AG10803 (cell line): ENCODE data around the gene PWWP2B.
A peak's percentile ranks its signal among the peaks of the same experiment; 100 is the strongest.

Experiments
- DNase-seq: peaks from one replicate; pipeline ENCODE4 v3.0.0; 2010; ENCODE audit warnings: low read depth
- H3K4me3 ChIP-seq: 2 replicates; pipeline ENCODE4 v1.5.1; 2011; ENCODE audit warnings: mild to moderate bottlenecking, low read length, control low read depth
- CTCF ChIP-seq: conservative IDR thresholded peaks from 2 replicates; pipeline ENCODE4 v1.5.1; 2011; ENCODE audit warnings: mild to moderate bottlenecking, low read length, control low read depth, inconsistent platforms

Gene PWWP2B

GRCh38 chr10:132369636-132370185, 27.3 kb upstream of the PWWP2B start:
- no peak overlapping the region for H3K4me3 ChIP-seq
- TF ChIP-seq CTCF: no peak
- no peak for DNase-seq

- TF ChIP-seq CTCF: no peak
- H3K4me3 ChIP-seq: no peak overlapping the region
- DNase-seq: no peak
Measured at GRCh38 chr10:132370426-132371340, 26.3 kb upstream of the PWWP2B start.

GRCh38 chr10:132371641-132372081, 25.3 kb upstream of the PWWP2B start:
- no peak for DNase-seq
- H3K4me3 ChIP-seq: no peak overlapping the region
- peak; percentile 24 for TF ChIP-seq CTCF

- no peak for TF ChIP-seq CTCF
Measured at GRCh38 chr10:132372516-132373095, 24.4 kb upstream of the PWWP2B start.

GRCh38 chr10:132373241-132373955, 23.6 kb upstream of the PWWP2B start:
- no peak for DNase-seq
- no peak overlapping the region for H3K4me3 ChIP-seq
- no peak for TF ChIP-seq CTCF

More at GRCh38 chr10:132372516-132373095, 24.4 kb upstream of the PWWP2B start:
- no peak overlapping the region for H3K4me3 ChIP-seq
- no peak for DNase-seq

GRCh38 chr10:132374176-132374575, 22.8 kb upstream of the PWWP2B start:
- H3K4me3 ChIP-seq: no peak overlapping the region
- no peak for DNase-seq
- TF ChIP-seq CTCF: no peak
